ENCODE measurements around the gene SHC3.

DNA sequence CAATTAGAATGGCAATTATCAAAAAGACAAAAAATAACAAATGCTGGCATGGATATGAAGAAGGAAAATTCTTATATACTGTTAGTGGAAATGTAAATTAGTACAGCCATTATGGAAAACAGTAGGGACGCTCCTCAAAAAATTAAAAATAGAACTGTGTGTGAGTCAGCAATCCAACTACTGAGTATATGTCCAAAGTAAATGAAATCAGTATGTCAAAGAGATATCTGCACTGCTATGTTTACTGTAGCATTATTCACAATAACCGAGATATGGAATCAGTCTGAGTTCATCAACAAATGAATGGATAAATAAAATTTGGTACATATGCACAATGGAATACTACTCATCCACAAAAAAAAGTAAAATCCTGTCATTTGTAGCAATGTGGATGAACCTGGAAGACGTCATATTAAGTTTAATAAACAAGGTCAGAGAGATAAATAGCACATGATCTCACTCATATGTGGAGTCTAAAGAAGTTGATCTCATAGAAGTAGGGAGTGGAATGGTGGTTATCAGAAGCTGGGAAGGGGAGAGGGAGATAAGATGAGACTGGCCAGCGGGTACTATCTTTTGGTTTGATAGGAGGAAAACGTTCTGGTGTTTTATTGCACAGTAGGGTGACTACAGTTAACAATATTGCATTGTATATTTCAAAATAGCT is 16.6 kb upstream of the SHC3 start:
- TF ChIP-seq, protein P1, sequence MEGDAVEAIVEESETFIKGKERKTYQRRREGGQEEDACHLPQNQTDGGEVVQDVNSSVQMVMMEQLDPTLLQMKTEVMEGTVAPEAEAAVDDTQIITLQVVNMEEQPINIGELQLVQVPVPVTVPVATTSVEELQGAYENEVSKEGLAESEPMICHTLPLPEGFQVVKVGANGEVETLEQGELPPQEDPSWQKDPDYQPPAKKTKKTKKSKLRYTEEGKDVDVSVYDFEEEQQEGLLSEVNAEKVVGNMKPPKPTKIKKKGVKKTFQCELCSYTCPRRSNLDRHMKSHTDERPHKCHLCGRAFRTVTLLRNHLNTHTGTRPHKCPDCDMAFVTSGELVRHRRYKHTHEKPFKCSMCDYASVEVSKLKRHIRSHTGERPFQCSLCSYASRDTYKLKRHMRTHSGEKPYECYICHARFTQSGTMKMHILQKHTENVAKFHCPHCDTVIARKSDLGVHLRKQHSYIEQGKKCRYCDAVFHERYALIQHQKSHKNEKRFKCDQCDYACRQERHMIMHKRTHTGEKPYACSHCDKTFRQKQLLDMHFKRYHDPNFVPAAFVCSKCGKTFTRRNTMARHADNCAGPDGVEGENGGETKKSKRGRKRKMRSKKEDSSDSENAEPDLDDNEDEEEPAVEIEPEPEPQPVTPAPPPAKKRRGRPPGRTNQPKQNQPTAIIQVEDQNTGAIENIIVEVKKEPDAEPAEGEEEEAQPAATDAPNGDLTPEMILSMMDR (IDR thresholded peaks at IDR 0.05; ENCODE audit: borderline replicate concordance, extremely low read depth, low read length, poor library complexity, severe bottlenecking): no peak
- TF ChIP-seq EZH2 (IDR thresholded peaks at IDR 0.05; ENCODE audit: borderline replicate concordance, low read depth, low read length, severe bottlenecking): no peak

All from DND-41 (cell line).